ENCODE results near the gene ZNF468. TPM values are rescaled to one million over a fixed set of nuclear protein-coding genes. Genes with fewer than 3 reads are reported as not detected.
"Not testable (repeated sequence)": the region's sequence is repeated elsewhere in the genome, so short reads cannot be mapped to it uniquely, and the experiment has no call there.

ZNF468 gene
- total RNA-seq, 2 experiments from 2014 or later: 13.9 to 15.1 TPM

GRCh38 chr19:52856540-52857377 lies 660 bp downstream of the ZNF468 start:
- DNase-seq: not testable (repeated sequence)

GRCh38 chr19:52847352-52847751 lies 10.1 kb downstream of the ZNF468 start:
- H3K27me3 Mint-ChIP-seq, H3K27ac Mint-ChIP-seq, H3K4me1 Mint-ChIP-seq, DNase-seq, H3K4me3 Mint-ChIP-seq: not testable (repeated sequence)
- Mint-ChIP-seq H3K36me3 (peaks cover 94% of the 10 kb centered on the region), H3K9me3 (peaks cover 49% of the 10 kb centered on the region)

More at GRCh38 chr19:52856540-52857377, 660 bp downstream of the ZNF468 start:
- Mint-ChIP-seq H3K4me1 (peaks cover 21% of the 10 kb centered on the region), H3K36me3 (peaks cover 46% of the 10 kb centered on the region), H3K4me3 (peak overlapping the region; percentile 96), H3K27ac (peak overlapping the region; percentile 84)
- not testable (repeated sequence) for H3K9me3 Mint-ChIP-seq, H3K27me3 Mint-ChIP-seq

DNA sequence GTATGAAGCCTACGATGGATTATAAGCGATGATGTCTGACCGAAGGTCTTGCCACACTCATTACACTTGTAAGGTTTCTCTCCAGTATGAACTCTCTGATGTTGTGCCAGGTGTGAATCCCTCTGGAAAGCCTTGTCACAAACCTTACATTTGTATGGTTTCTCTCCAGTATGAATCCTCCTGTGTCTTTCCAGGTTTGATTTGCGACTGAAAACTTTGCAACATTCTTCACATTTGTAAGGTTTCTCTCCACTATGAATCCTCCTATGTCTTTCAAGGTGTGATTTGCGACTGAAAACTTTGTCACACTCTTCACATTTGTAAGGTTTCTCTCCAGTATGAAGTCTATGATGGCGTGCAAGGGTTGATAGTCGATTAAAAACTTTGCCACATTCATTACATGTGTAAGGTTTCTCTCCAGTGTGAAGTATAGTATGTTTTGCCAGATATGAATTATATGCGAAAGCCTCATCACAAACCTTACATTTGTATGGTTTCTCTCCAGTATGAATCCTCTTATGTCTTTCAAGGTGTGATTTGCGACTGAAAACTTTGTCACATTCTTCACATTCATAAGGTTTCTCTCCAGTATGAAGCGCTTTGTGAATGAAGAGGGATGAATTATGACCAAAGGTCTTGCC lies 16.5 kb downstream of the ZNF468 start:
- not testable (repeated sequence) for H3K27ac Mint-ChIP-seq, H3K4me1 Mint-ChIP-seq
- peaks cover 71% of the 10 kb centered on the region for H3K9me3 Mint-ChIP-seq

GRCh38 chr19:52834289-52834688 lies 23.1 kb downstream of the ZNF468 start:
- not testable (repeated sequence) for DNase-seq, H3K4me3 Mint-ChIP-seq, H3K4me1 Mint-ChIP-seq, H3K27ac Mint-ChIP-seq, H3K27me3 Mint-ChIP-seq
- Mint-ChIP-seq H3K36me3 (peaks cover 62% of the 10 kb centered on the region), H3K9me3 (peaks cover 60% of the 10 kb centered on the region)

More for the DNA sequence above, 16.5 kb downstream of the ZNF468 start:
- not testable (repeated sequence) for H3K4me3 Mint-ChIP-seq, H3K27me3 Mint-ChIP-seq, DNase-seq
- peaks cover 96% of the 10 kb centered on the region for H3K36me3 Mint-ChIP-seq

DNA sequence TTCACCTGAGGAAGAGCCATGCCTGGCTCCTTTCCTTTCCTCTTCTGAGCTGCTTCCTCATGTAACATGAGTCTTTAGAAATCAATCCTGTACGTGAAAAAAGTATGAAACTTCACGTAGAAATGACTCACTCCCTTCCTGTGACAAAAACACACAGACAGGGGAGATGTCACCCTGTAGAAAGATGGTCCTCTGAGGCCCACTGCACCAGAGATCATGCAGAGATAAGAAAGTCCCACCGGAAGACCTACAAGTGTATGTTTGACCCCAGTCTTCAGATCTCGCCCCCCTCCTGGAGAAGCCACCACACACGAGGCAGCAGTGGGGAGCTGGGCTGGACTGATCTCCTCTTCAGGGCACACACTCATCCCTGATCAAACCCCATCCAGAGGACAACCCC lies 23.9 kb downstream of the ZNF468 start:
- H3K4me3 Mint-ChIP-seq: not testable (repeated sequence)

GRCh38 chr19:52829866-52830265 lies 27.6 kb downstream of the ZNF468 start:
- DNase-seq, H3K27me3 Mint-ChIP-seq, H3K4me3 Mint-ChIP-seq, H3K27ac Mint-ChIP-seq, H3K4me1 Mint-ChIP-seq: not testable (repeated sequence)
- Mint-ChIP-seq H3K36me3 (peaks cover 29% of the 10 kb centered on the region), H3K9me3 (peaks cover 33% of the 10 kb centered on the region)

More for the DNA sequence above, 23.9 kb downstream of the ZNF468 start:
- H3K27me3 Mint-ChIP-seq, H3K4me1 Mint-ChIP-seq, H3K27ac Mint-ChIP-seq, DNase-seq: not testable (repeated sequence)
- H3K9me3 Mint-ChIP-seq: peaks cover 54% of the 10 kb centered on the region
- peaks cover 56% of the 10 kb centered on the region for H3K36me3 Mint-ChIP-seq

DNA sequence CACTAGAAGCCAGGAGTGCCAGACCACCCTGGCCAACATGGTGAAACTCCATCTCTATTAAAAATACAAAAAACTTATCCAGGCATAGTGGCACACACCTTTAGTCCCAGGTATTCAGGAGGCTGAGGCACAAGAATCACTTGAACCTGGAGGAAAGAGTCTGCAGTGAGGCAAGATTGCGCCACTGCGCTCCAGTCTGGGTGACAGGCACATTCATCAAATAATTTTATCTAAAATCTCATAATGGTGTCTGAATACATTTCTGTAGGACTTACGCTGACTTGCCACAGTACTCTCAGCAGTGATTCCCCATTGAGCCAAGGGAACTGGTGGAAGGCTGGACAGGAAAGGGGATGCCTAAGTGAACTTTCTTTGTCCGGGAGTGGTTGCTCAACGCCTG lies 31.7 kb downstream of the ZNF468 start:
- Mint-ChIP-seq H3K27me3 (no peaks in the 10 kb centered on the region), H3K36me3 (peaks cover 10% of the 10 kb centered on the region), H3K4me3 (no peak overlapping the region), H3K9me3 (peaks cover 14% of the 10 kb centered on the region), H3K4me1 (peaks cover 3% of the 10 kb centered on the region), H3K27ac (no peak overlapping the region)
- DNase-seq: no peak

DNA sequence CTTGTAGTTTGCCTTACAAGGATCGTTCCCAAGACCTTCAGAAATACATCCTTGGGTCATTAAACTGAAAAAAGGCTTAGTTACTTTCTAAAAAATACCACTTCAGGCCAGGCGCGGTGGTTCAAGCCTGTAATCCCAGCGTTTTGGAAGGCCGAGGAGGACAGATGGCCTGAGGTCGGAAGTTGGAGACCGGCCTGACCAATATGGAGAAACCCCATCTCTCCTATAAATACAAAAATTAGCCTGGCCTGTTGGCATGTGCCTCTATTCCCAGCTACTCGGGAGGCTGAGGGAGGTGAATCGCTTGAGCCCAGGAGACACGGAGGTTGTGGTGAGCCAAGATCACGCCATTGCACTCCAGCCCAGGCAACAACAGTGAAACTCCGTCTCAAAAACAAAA lies 33.7 kb downstream of the ZNF468 start:
- peaks cover 15% of the 10 kb centered on the region for H3K9me3 Mint-ChIP-seq
- H3K27me3 Mint-ChIP-seq: no peaks in the 10 kb centered on the region
- no peak overlapping the region for H3K4me3 Mint-ChIP-seq
- DNase-seq: no peak
- no peak overlapping the region for H3K27ac Mint-ChIP-seq
- H3K36me3 Mint-ChIP-seq: peaks cover 21% of the 10 kb centered on the region
- H3K4me1 Mint-ChIP-seq: peaks cover 9% of the 10 kb centered on the region

DNA sequence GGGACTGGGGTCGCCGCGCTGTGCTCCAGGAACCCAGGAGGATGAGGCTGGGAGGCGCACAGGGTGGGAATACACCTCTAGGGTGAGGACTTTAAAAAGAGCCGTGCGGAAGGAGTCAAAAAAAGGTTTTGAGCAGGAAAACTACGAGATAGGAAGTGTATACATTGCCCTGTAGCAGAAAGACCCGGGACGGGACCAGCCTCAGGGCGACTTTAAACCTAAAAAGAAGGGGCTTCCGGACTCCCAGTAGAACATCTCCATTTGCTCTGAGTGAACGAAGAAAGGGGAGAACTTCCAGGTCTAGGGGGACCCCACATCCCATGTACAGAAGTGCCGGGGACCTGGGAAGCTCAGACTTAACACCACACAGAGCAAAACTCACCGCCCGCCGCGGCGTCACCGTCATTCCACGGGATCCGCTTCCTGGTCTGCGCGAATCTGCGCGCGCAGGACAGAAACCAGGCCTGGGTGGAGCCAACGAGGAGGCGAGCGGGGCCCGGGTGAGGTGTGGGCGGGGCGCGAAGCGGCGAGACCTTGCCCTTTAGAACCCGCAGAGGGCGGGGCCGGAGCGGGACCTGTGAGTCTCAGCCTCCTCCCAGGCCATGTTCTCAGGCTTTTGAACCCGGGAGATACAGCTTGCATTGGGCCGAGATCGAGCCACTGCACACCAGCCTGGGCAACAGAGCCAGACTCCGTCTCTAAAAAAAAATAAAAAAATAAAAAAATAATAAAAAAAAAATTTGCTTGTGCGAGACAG lies 36.0 kb downstream of the ZNF468 start, which contains the start of gene ZNF28:
Gene ZNF28 (minus strand): TSS at position 430 of the 757 bp plus-strand sequence. CDS start 3,675 bp downstream, outside the sequence.
- peak within 1 kb of the TSS; percentile 79 for H3K27ac Mint-ChIP-seq
- peak; percentile 70 for DNase-seq
- H3K9me3 Mint-ChIP-seq: peaks cover 18% of the 10 kb centered on the region
- peak within 1 kb of the TSS; percentile 95 for H3K4me3 Mint-ChIP-seq
- not testable (repeated sequence) for H3K4me1 Mint-ChIP-seq, H3K27me3 Mint-ChIP-seq
- peaks cover 40% of the 10 kb centered on the region for H3K36me3 Mint-ChIP-seq

- H3K36me3 Mint-ChIP-seq: peaks cover 46% of the 10 kb centered on the region
- not testable (repeated sequence) for H3K27me3 Mint-ChIP-seq, H3K4me1 Mint-ChIP-seq
- H3K9me3 Mint-ChIP-seq: peaks cover 18% of the 10 kb centered on the region
- peak; percentile 27 for DNase-seq
- H3K27ac Mint-ChIP-seq: peak overlapping the region; percentile 79
- peak overlapping the region; percentile 95 for H3K4me3 Mint-ChIP-seq
Measured at GRCh38 chr19:52820472-52821203, 36.8 kb downstream of the ZNF468 start.

GRCh38 chr19:52809801-52810200 lies 47.6 kb downstream of the ZNF468 start:
- no peaks in the 10 kb centered on the region for H3K4me1 Mint-ChIP-seq
- H3K27ac Mint-ChIP-seq: no peak overlapping the region
- peaks cover 29% of the 10 kb centered on the region for H3K9me3 Mint-ChIP-seq

GRCh38 chr19:52799950-52800640 lies 57.3 kb downstream of the ZNF468 start:
- peaks cover 74% of the 10 kb centered on the region for H3K9me3 Mint-ChIP-seq
- DNase-seq, H3K4me1 Mint-ChIP-seq, H3K4me3 Mint-ChIP-seq, H3K27ac Mint-ChIP-seq, H3K27me3 Mint-ChIP-seq: not testable (repeated sequence)
- H3K36me3 Mint-ChIP-seq: peaks cover 92% of the 10 kb centered on the region

More at GRCh38 chr19:52809801-52810200, 47.6 kb downstream of the ZNF468 start:
- no peaks in the 10 kb centered on the region for H3K27me3 Mint-ChIP-seq
- DNase-seq: no peak
- H3K36me3 Mint-ChIP-seq: peaks cover 70% of the 10 kb centered on the region
- no peak overlapping the region for H3K4me3 Mint-ChIP-seq

- no peak overlapping the region for H3K4me3 Mint-ChIP-seq
- H3K36me3 Mint-ChIP-seq: peaks cover 30% of the 10 kb centered on the region
- no peaks in the 10 kb centered on the region for H3K27me3 Mint-ChIP-seq
Measured at GRCh38 chr19:52789440-52789839, 68.0 kb downstream of the ZNF468 start.

More at GRCh38 chr19:52789440-52789839, 68.0 kb downstream of the ZNF468 start:
- H3K27ac Mint-ChIP-seq: no peak overlapping the region
- no peak for DNase-seq
- peaks cover 35% of the 10 kb centered on the region for H3K9me3 Mint-ChIP-seq
- peaks cover 23% of the 10 kb centered on the region for H3K4me1 Mint-ChIP-seq
